Large intestine (tissue), 3 donors: ENCODE data around the gene ACSM6. TPM values are rescaled to one million over a fixed set of nuclear protein-coding genes. Genes with fewer than 3 reads are reported as not detected.

Source experiments
- DNase-seq, 2 donors: peaks; one replicate each; pipeline versions ENCODE4 v3.0.0 to v3.0.0-alpha.2; 2013
- H3K27ac ChIP-seq: one replicate; pipeline ENCODE4 v1.5.1; 2013; ENCODE audit warnings: low read length
- H3K27me3 ChIP-seq: 2 replicates; pipeline ENCODE4 v1.6.1; 2013; ENCODE audit warnings: low read length; ENCODE audit not compliant: control insufficient read depth, insufficient read depth
- H3K36me3 ChIP-seq: 2 replicates; pipeline ENCODE4 v1.6.1; 2013; ENCODE audit warnings: low read length; ENCODE audit not compliant: control insufficient read depth, insufficient read depth
- H3K4me1 ChIP-seq: one replicate; pipeline ENCODE4 v1.6.1; 2013; ENCODE audit warnings: low read length; ENCODE audit not compliant: control insufficient read depth, insufficient read depth
- H3K4me3 ChIP-seq: one replicate; pipeline ENCODE4 v1.5.1; 2013; ENCODE audit warnings: low read length
- H3K9me3 ChIP-seq: one replicate; pipeline ENCODE4 v1.6.1; 2013; ENCODE audit warnings: mild to moderate bottlenecking, low read depth, low read length, moderate library complexity; ENCODE audit not compliant: control insufficient read depth
- WGBS: methylation state at CpG from one replicate; pipeline ENCODE4 v1.1.5; 2013; ENCODE audit warnings: low lambda C conversion rate; ENCODE audit not compliant: insufficient coverage; 5-methylcytosine and 5-hydroxymethylcytosine counted together
- polyA plus RNA-seq: library from polyadenylated mRNA; unstranded; fragments of 120-200 nt; gene quantifications from one replicate; pipeline ENCODE4 v1.2.1, GENCODE V29; 2013

The ACSM6 gene
- polyA plus RNA-seq, 1 donor = 0.06 TPM

- H3K27me3 ChIP-seq = no peaks in the 10 kb centered on the region
- no peak overlapping the region for H3K27ac ChIP-seq
- H3K4me3 ChIP-seq = no peak overlapping the region
- peak in 1 of 2 donors; percentile 2 for DNase-seq
- H3K36me3 ChIP-seq = peaks cover 85% of the 10 kb centered on the region
- WGBS = 100% methylated on average over 1 of the region's 6 CpGs
- no peaks in the 10 kb centered on the region for H3K9me3 ChIP-seq
- peaks cover 6% of the 10 kb centered on the region for H3K4me1 ChIP-seq
Observed at GRCh38 chr10:95245425-95246055, 51.5 kb downstream of the ACSM6 start.

- DNase-seq = peak; percentile 66
- H3K36me3 ChIP-seq = peaks cover 83% of the 10 kb centered on the region
- H3K27me3 ChIP-seq = no peaks in the 10 kb centered on the region
- peak overlapping the region; percentile 23 for H3K27ac ChIP-seq
- H3K4me1 ChIP-seq = peaks cover 6% of the 10 kb centered on the region
- H3K9me3 ChIP-seq = no peaks in the 10 kb centered on the region
- no peak overlapping the region for H3K4me3 ChIP-seq
- no CpG with 5 or more reads among the region's 1 CpG for WGBS
Observed at GRCh38 chr10:95246582-95247051, 52.6 kb downstream of the ACSM6 start.

- no peak for DNase-seq
- Histone ChIP-seq H3K36me3 (peaks cover 82% of the 10 kb centered on the region), H3K27ac (peak overlapping the region; percentile 23), H3K9me3 (no peaks in the 10 kb centered on the region), H3K27me3 (no peaks in the 10 kb centered on the region), H3K4me1 (peaks cover 6% of the 10 kb centered on the region), H3K4me3 (no peak overlapping the region)
- no CpG with 5 or more reads among the region's 6 CpGs for WGBS
Observed at GRCh38 chr10:95247200-95247880, 53.3 kb downstream of the ACSM6 start.

GRCh38 chr10:95247881-95248583 lies 54.0 kb downstream of the ACSM6 start:
- WGBS = no CpG with 5 or more reads among the region's 7 CpGs
- no peak for DNase-seq
- Histone ChIP-seq H3K36me3 (peaks cover 76% of the 10 kb centered on the region), H3K4me3 (no peak overlapping the region), H3K27ac (peak overlapping the region; percentile 5), H3K27me3 (no peaks in the 10 kb centered on the region), H3K9me3 (no peaks in the 10 kb centered on the region), H3K4me1 (peaks cover 6% of the 10 kb centered on the region)

- no CpG with 5 or more reads among the region's 3 CpGs for WGBS
- H3K4me3 ChIP-seq = no peak overlapping the region
- peaks cover 3% of the 10 kb centered on the region for H3K9me3 ChIP-seq
- no peak for DNase-seq
- no peaks in the 10 kb centered on the region for H3K27me3 ChIP-seq
- H3K36me3 ChIP-seq = peaks cover 69% of the 10 kb centered on the region
- H3K27ac ChIP-seq = no peak overlapping the region
- H3K4me1 ChIP-seq = peaks cover 10% of the 10 kb centered on the region
Observed at GRCh38 chr10:95248989-95249388, 55.0 kb downstream of the ACSM6 start.

GRCh38 chr10:95249467-95249866 lies 55.4 kb downstream of the ACSM6 start:
- WGBS = 100% methylated on average over 1 of the region's 3 CpGs
- peaks cover 3% of the 10 kb centered on the region for H3K9me3 ChIP-seq
- peaks cover 10% of the 10 kb centered on the region for H3K4me1 ChIP-seq
- no peak for DNase-seq
- H3K27ac ChIP-seq = no peak overlapping the region
- peaks cover 65% of the 10 kb centered on the region for H3K36me3 ChIP-seq
- no peak overlapping the region for H3K4me3 ChIP-seq
- no peaks in the 10 kb centered on the region for H3K27me3 ChIP-seq

GRCh38 chr10:95250856-95251255 lies 56.8 kb downstream of the ACSM6 start:
- Histone ChIP-seq H3K9me3 (peaks cover 3% of the 10 kb centered on the region), H3K36me3 (peaks cover 56% of the 10 kb centered on the region), H3K4me3 (no peak overlapping the region), H3K4me1 (peaks cover 10% of the 10 kb centered on the region), H3K27me3 (no peaks in the 10 kb centered on the region), H3K27ac (no peak overlapping the region)
- 80% methylated on average over 1 of the region's 4 CpGs for WGBS
- no peak for DNase-seq

- Histone ChIP-seq H3K4me3 (no peak overlapping the region), H3K36me3 (peaks cover 47% of the 10 kb centered on the region), H3K27me3 (no peaks in the 10 kb centered on the region), H3K27ac (peak overlapping the region; percentile 47), H3K4me1 (peaks cover 8% of the 10 kb centered on the region), H3K9me3 (peaks cover 9% of the 10 kb centered on the region)
- DNase-seq = no peak
- no CpG with 5 or more reads among the region's 2 CpGs for WGBS
Observed at GRCh38 chr10:95253007-95253406, 59.0 kb downstream of the ACSM6 start.

- Histone ChIP-seq H3K36me3 (peaks cover 44% of the 10 kb centered on the region), H3K27me3 (no peaks in the 10 kb centered on the region), H3K27ac (peak overlapping the region; percentile 47), H3K4me1 (peaks cover 8% of the 10 kb centered on the region), H3K9me3 (peaks cover 9% of the 10 kb centered on the region), H3K4me3 (no peak overlapping the region)
- peak in 1 of 2 donors; percentile 58 for DNase-seq
- no CpG with 5 or more reads among the region's 2 CpGs for WGBS
Observed at GRCh38 chr10:95253686-95254085, 59.6 kb downstream of the ACSM6 start.

- peaks cover 8% of the 10 kb centered on the region for H3K4me1 ChIP-seq
- no CpG with 5 or more reads among the region's 3 CpGs for WGBS
Observed at GRCh38 chr10:95254629-95255028, 60.6 kb downstream of the ACSM6 start.

More at GRCh38 chr10:95254629-95255028, 60.6 kb downstream of the ACSM6 start:
- Histone ChIP-seq H3K27ac (peak overlapping the region; percentile 47), H3K9me3 (peaks cover 9% of the 10 kb centered on the region), H3K36me3 (peaks cover 40% of the 10 kb centered on the region), H3K27me3 (no peaks in the 10 kb centered on the region), H3K4me3 (no peak overlapping the region)
- no peak for DNase-seq
